ENCODE data around the gene DAZ1. TPM values are rescaled to one million over a fixed set of nuclear protein-coding genes. Genes with fewer than 3 reads are reported as not detected.
"Not testable (repeated sequence)": the region's sequence is repeated elsewhere in the genome, so short reads cannot be mapped to it uniquely, and the experiment has no call there.

Gene DAZ1
- polyA plus RNA-seq (2012; rRNA removed), result not detected in 2 replicates
- polyA plus RNA-seq (2012; cell fraction: cytosol; rRNA removed), result not detected in 2 replicates
- polyA plus RNA-seq (2012; cell fraction: nucleus; rRNA removed), result not detected in 2 replicates

GRCh38 chrY:23198908-23199307 is at the start of gene DAZ1:
DAZ1 (minus strand) TSS chrY:23199008; CDS start chrY:23198800, 208 bp downstream.
- H3K4me1 ChIP-seq (ENCODE audit: control insufficient read depth in 1 of 2, insufficient read depth in 2 of 2, low read depth in 1 of 2, low read length in 1 of 2); H3K27ac ChIP-seq (ENCODE audit: low read depth in 2 of 2, low read length in 1 of 2); DNase-seq; H3K27me3 ChIP-seq (ENCODE audit: insufficient read depth); H2AFZ ChIP-seq (ENCODE audit: low read depth); H4K20me1 ChIP-seq (ENCODE audit: insufficient read depth); H3K9ac ChIP-seq; H3K9me2 ChIP-seq; CTCF ChIA-PET; H3K79me2 ChIP-seq (ENCODE audit: insufficient read depth); H3K9me3 ChIP-seq; H3F3A ChIP-seq (replicated peaks; ENCODE audit: insufficient read depth); POLR2A ChIA-PET; H3K36me3 ChIP-seq (replicated peaks in 1 of 2; ENCODE audit: control insufficient read depth in 1 of 2, insufficient read depth in 2 of 2, low read length in 1 of 2); H3K4me2 ChIP-seq; H3K4me3 ChIP-seq (ENCODE audit: low read depth in 2 of 2, low read length in 1 of 2): not testable (repeated sequence)
- no CpG with 5 or more reads among the region's 23 CpGs for WGBS (ENCODE audit: low lambda C conversion rate)

GRCh38 chrY:23219233-23219632 is 20.4 kb upstream of the DAZ1 start, which contains the start of gene DAZ2:
DAZ2 (plus strand) TSS chrY:23219533; CDS start chrY:23219741, 208 bp downstream.
- H3K27me3 ChIP-seq (ENCODE audit: insufficient read depth); H3K36me3 ChIP-seq (replicated peaks in 1 of 2; ENCODE audit: control insufficient read depth in 1 of 2, insufficient read depth in 2 of 2, low read length in 1 of 2); H3K9me2 ChIP-seq; H2AFZ ChIP-seq (ENCODE audit: low read depth); DNase-seq; CTCF ChIA-PET; H3K4me1 ChIP-seq (ENCODE audit: control insufficient read depth in 1 of 2, insufficient read depth in 2 of 2, low read depth in 1 of 2, low read length in 1 of 2); H4K20me1 ChIP-seq (ENCODE audit: insufficient read depth); H3K27ac ChIP-seq (ENCODE audit: low read depth in 2 of 2, low read length in 1 of 2); POLR2A ChIA-PET; H3K9ac ChIP-seq; H3K4me2 ChIP-seq; H3F3A ChIP-seq (replicated peaks; ENCODE audit: insufficient read depth); H3K79me2 ChIP-seq (ENCODE audit: insufficient read depth); H3K4me3 ChIP-seq (ENCODE audit: low read depth in 2 of 2, low read length in 1 of 2); H3K9me3 ChIP-seq: not testable (repeated sequence)
- no CpG with 5 or more reads among the region's 23 CpGs for WGBS (ENCODE audit: low lambda C conversion rate)

- H3K79me2 ChIP-seq (ENCODE audit: insufficient read depth); H3K27ac ChIP-seq (ENCODE audit: low read depth in 2 of 2, low read length in 1 of 2); H3K27me3 ChIP-seq (ENCODE audit: insufficient read depth); CTCF ChIA-PET; POLR2A ChIA-PET; H3K4me2 ChIP-seq; H3K9ac ChIP-seq; H3K36me3 ChIP-seq (replicated peaks in 1 of 2; ENCODE audit: control insufficient read depth in 1 of 2, insufficient read depth in 2 of 2, low read length in 1 of 2); DNase-seq; H3F3A ChIP-seq (replicated peaks; ENCODE audit: insufficient read depth); H3K4me1 ChIP-seq (ENCODE audit: control insufficient read depth in 1 of 2, insufficient read depth in 2 of 2, low read depth in 1 of 2, low read length in 1 of 2); H2AFZ ChIP-seq (ENCODE audit: low read depth); H3K9me3 ChIP-seq; H3K4me3 ChIP-seq (ENCODE audit: low read depth in 2 of 2, low read length in 1 of 2); H4K20me1 ChIP-seq (ENCODE audit: insufficient read depth); H3K9me2 ChIP-seq: not testable (repeated sequence)
- no CpG with 5 or more reads among the region's 4 CpGs for WGBS (ENCODE audit: low lambda C conversion rate)
These were observed 11.9 kb upstream of the DAZ1 start for GRCh38 chrY:23210681-23211080.

GRCh38 chrY:23209802-23210495 is 11.1 kb upstream of the DAZ1 start:
- CTCF ChIA-PET; H3K9ac ChIP-seq; H3K9me2 ChIP-seq; H3K79me2 ChIP-seq (ENCODE audit: insufficient read depth); H2AFZ ChIP-seq (ENCODE audit: low read depth); H3K27me3 ChIP-seq (ENCODE audit: insufficient read depth); H3K4me3 ChIP-seq (ENCODE audit: low read depth in 2 of 2, low read length in 1 of 2); DNase-seq; H4K20me1 ChIP-seq (ENCODE audit: insufficient read depth); H3K27ac ChIP-seq (ENCODE audit: low read depth in 2 of 2, low read length in 1 of 2); H3K4me1 ChIP-seq (ENCODE audit: control insufficient read depth in 1 of 2, insufficient read depth in 2 of 2, low read depth in 1 of 2, low read length in 1 of 2); H3K36me3 ChIP-seq (replicated peaks in 1 of 2; ENCODE audit: control insufficient read depth in 1 of 2, insufficient read depth in 2 of 2, low read length in 1 of 2); H3K9me3 ChIP-seq; POLR2A ChIA-PET; H3F3A ChIP-seq (replicated peaks; ENCODE audit: insufficient read depth); H3K4me2 ChIP-seq: not testable (repeated sequence)
- WGBS (ENCODE audit: low lambda C conversion rate), result no CpG with 5 or more reads among the region's 4 CpGs

- H3K27me3 ChIP-seq (ENCODE audit: insufficient read depth); H3K9me3 ChIP-seq; POLR2A ChIA-PET; H3K27ac ChIP-seq (ENCODE audit: low read depth in 2 of 2, low read length in 1 of 2); H4K20me1 ChIP-seq (ENCODE audit: insufficient read depth); CTCF ChIA-PET; H3F3A ChIP-seq (replicated peaks; ENCODE audit: insufficient read depth); H3K4me3 ChIP-seq (ENCODE audit: low read depth in 2 of 2, low read length in 1 of 2); DNase-seq; H2AFZ ChIP-seq (ENCODE audit: low read depth); H3K4me1 ChIP-seq (ENCODE audit: control insufficient read depth in 1 of 2, insufficient read depth in 2 of 2, low read depth in 1 of 2, low read length in 1 of 2); H3K9ac ChIP-seq; H3K79me2 ChIP-seq (ENCODE audit: insufficient read depth); H3K9me2 ChIP-seq; H3K36me3 ChIP-seq (replicated peaks in 1 of 2; ENCODE audit: control insufficient read depth in 1 of 2, insufficient read depth in 2 of 2, low read length in 1 of 2); H3K4me2 ChIP-seq: not testable (repeated sequence)
- WGBS (ENCODE audit: low lambda C conversion rate), result no CpG with 5 or more reads among the region's 4 CpGs
These were observed 8.6 kb upstream of the DAZ1 start for GRCh38 chrY:23207455-23207854.
